ENCODE data around the gene MAML3. TPM values are rescaled to one million over a fixed set of nuclear protein-coding genes. Genes with fewer than 3 reads are reported as not detected.

The MAML3 gene
- total RNA-seq, 1 donor from 2014 or later = 5.8 TPM

GRCh38 chr4:139922406-139923024 is 231.5 kb downstream of the MAML3 start:
- DNase-seq (ENCODE audit: low spot score) = no peak

GRCh38 chr4:139921429-139922184 is 232.4 kb downstream of the MAML3 start:
- DNase-seq (ENCODE audit: low spot score) = no peak

- DNase-seq (ENCODE audit: low spot score) = no peak
Observed at GRCh38 chr4:139920486-139921002, 233.4 kb downstream of the MAML3 start.

- DNase-seq (ENCODE audit: low spot score) = no peak
Observed at GRCh38 chr4:139919521-139919920, 234.5 kb downstream of the MAML3 start.

GRCh38 chr4:139919004-139919403 is 235.0 kb downstream of the MAML3 start:
- DNase-seq (ENCODE audit: low spot score) = peak; percentile 95

GRCh38 chr4:139918591-139918990 is 235.4 kb downstream of the MAML3 start:
- DNase-seq (ENCODE audit: low spot score) = no peak

- no peak for DNase-seq (ENCODE audit: low spot score)
Observed at GRCh38 chr4:139917896-139918295, 236.1 kb downstream of the MAML3 start.

GRCh38 chr4:139916041-139916440 is 237.9 kb downstream of the MAML3 start:
- DNase-seq (ENCODE audit: low spot score) = no peak

GRCh38 chr4:139915037-139915436 is 238.9 kb downstream of the MAML3 start:
- DNase-seq (ENCODE audit: low spot score) = no peak

- DNase-seq (ENCODE audit: low spot score) = peak; percentile 50
Observed at GRCh38 chr4:139913995-139914598, 239.9 kb downstream of the MAML3 start.

- peak; percentile 72 for DNase-seq (ENCODE audit: low spot score)
Observed at GRCh38 chr4:139913398-139913990, 240.5 kb downstream of the MAML3 start.

GRCh38 chr4:139912445-139912844 is 241.5 kb downstream of the MAML3 start:
- no peak for DNase-seq (ENCODE audit: low spot score)

GRCh38 chr4:139910106-139910505 is 243.9 kb downstream of the MAML3 start:
- no peak for DNase-seq (ENCODE audit: low spot score)

- DNase-seq (ENCODE audit: low spot score) = peak; percentile 58
Observed at GRCh38 chr4:139908636-139909437, 245.1 kb downstream of the MAML3 start.

GRCh38 chr4:139907001-139907809 is 246.8 kb downstream of the MAML3 start:
- DNase-seq (ENCODE audit: low spot score) = no peak

- DNase-seq (ENCODE audit: low spot score) = no peak
Observed at GRCh38 chr4:139905489-139905888, 248.5 kb downstream of the MAML3 start.

- no peak for DNase-seq (ENCODE audit: low spot score)
Observed at GRCh38 chr4:139904406-139904805, 249.6 kb downstream of the MAML3 start.

- DNase-seq (ENCODE audit: low spot score) = no peak
Observed at GRCh38 chr4:139903845-139904244, 250.1 kb downstream of the MAML3 start.

- DNase-seq (ENCODE audit: low spot score) = peak; percentile 48
Observed at GRCh38 chr4:139902321-139903320, 251.4 kb downstream of the MAML3 start.
